SKM-1 (cell line): ENCODE results near the gene ADCY7.

Source experiments
- DNase-seq: peaks from one replicate; lab custom pipeline; 2025; ENCODE audit not compliant: unreplicated experiment; lab: John Stamatoyannopoulos, UW

Gene ADCY7

GRCh38 chr16:50310308-50311133, 44.2 kb downstream of the ADCY7 start:
- DNase-seq: no peak

- no peak for DNase-seq
These were observed 44.8 kb downstream of the ADCY7 start for GRCh38 chr16:50311134-50311528.

GRCh38 chr16:50311891-50312501, 45.6 kb downstream of the ADCY7 start:
- DNase-seq: no peak

GRCh38 chr16:50313596-50314478, 47.5 kb downstream of the ADCY7 start:
- DNase-seq: no peak

- no peak for DNase-seq
These were observed 48.3 kb downstream of the ADCY7 start for GRCh38 chr16:50314665-50315064.

GRCh38 chr16:50315346-50315997, 49.1 kb downstream of the ADCY7 start:
- no peak for DNase-seq

- no peak for DNase-seq
These were observed 49.9 kb downstream of the ADCY7 start for GRCh38 chr16:50316102-50316847.

- DNase-seq: no peak
These were observed 50.7 kb downstream of the ADCY7 start for GRCh38 chr16:50316848-50317630.

- DNase-seq: no peak
These were observed 52.6 kb downstream of the ADCY7 start for GRCh38 chr16:50318796-50319578.

- no peak for DNase-seq
These were observed 54.0 kb downstream of the ADCY7 start for GRCh38 chr16:50320310-50320709.

GRCh38 chr16:50322333-50322732, 56.0 kb downstream of the ADCY7 start:
- DNase-seq: no peak

GRCh38 chr16:50323335-50324011, 57.1 kb downstream of the ADCY7 start:
- no peak for DNase-seq

- no peak for DNase-seq
These were observed 58.0 kb downstream of the ADCY7 start for GRCh38 chr16:50324345-50324744.

- DNase-seq: no peak
These were observed 59.9 kb downstream of the ADCY7 start for GRCh38 chr16:50326264-50326663.

GRCh38 chr16:50326835-50327465, 60.6 kb downstream of the ADCY7 start:
- DNase-seq: peak; percentile 14

GRCh38 chr16:50329446-50330189, 63.3 kb downstream of the ADCY7 start:
- DNase-seq: no peak

GRCh38 chr16:50331570-50331969, 65.2 kb downstream of the ADCY7 start:
- no peak for DNase-seq
